Aorta (tissue), 5 donors: ENCODE results near the gene TRAF1. TPM values are rescaled to one million over a fixed set of nuclear protein-coding genes. Genes with fewer than 3 reads are reported as not detected.

Experiments
- ATAC-seq: fragments of 200-7000 bp; cut with Tn5 transposase; one replicate; pipeline ENCODE4 v1.9.1; 2022; ENCODE audit warnings: moderate library complexity; ENCODE audit not compliant: low FRiP score
- DNase-seq, 2 donors: peaks; one replicate each; pipeline ENCODE4 v3.0.0-alpha.2; 2020
- H3K27ac ChIP-seq, 2 donors: one replicate each; pipeline ENCODE4 v1.5.1; 2013; ENCODE audit warnings: low read length in 2 of 2, mild to moderate bottlenecking in 2 of 2, moderate library complexity in 2 of 2, control low read depth in 1 of 2, inconsistent platforms in 1 of 2, low read depth in 1 of 2
- H3K27me3 ChIP-seq, 2 donors: one replicate each; pipeline ENCODE4 v1.6.1; 2013; ENCODE audit warnings: control low read depth in 1 of 2, low read length in 1 of 2, mild to moderate bottlenecking in 1 of 2, moderate library complexity in 1 of 2; ENCODE audit not compliant: insufficient read depth in 2 of 2, control insufficient read depth in 1 of 2
- H3K36me3 ChIP-seq, 2 donors: one replicate each; pipeline ENCODE4 v1.6.1; 2013; ENCODE audit warnings: control low read depth in 1 of 2, low read length in 1 of 2, mild to moderate bottlenecking in 1 of 2; ENCODE audit not compliant: insufficient read depth in 2 of 2, control insufficient read depth in 1 of 2
- H3K4me1 ChIP-seq, 2 donors: one replicate each; pipeline ENCODE4 v1.6.1; 2013; ENCODE audit warnings: low read length in 2 of 2, control low read depth in 1 of 2, mild to moderate bottlenecking in 1 of 2, moderate library complexity in 1 of 2; ENCODE audit not compliant: insufficient read depth in 2 of 2, control insufficient read depth in 1 of 2
- H3K4me3 ChIP-seq, 2 donors: one replicate each; pipeline ENCODE4 v1.5.1; 2013; ENCODE audit warnings: low read length in 2 of 2, control low read depth in 1 of 2, mild to moderate bottlenecking in 1 of 2
- H3K9me3 ChIP-seq: one replicate; pipeline ENCODE4 v1.6.1; 2013; ENCODE audit warnings: mild to moderate bottlenecking, low read length; ENCODE audit not compliant: control insufficient read depth
- WGBS, 2 donors: extraction: QIAGEN DNeasy Blood & Tissue Kit; methylation state at CpG; one replicate each; pipeline ENCODE4 v1.1.7; 2013; 5-methylcytosine and 5-hydroxymethylcytosine counted together
- intact Hi-C, 2 donors: fragments of 100-400 bp; cut with DNase I; formaldehyde crosslinking; loops; one replicate each; pipeline versions ENCODE4 v1.14.2 to v1.15.0; 2022
- polyA plus RNA-seq, 2 donors: library from polyadenylated mRNA; stranded (reverse); fragments of 200-250 nt; gene quantifications; one replicate each; pipeline ENCODE4 v1.2.3, GENCODE V29; 2013
- total RNA-seq, 2 donors: library from RNA; stranded (reverse); fragmentation: NEBNext Ultra II Directional; extraction: Animal tissue kit (Norgen Biotek cat#: 25700); gene quantifications; one replicate each; pipeline ENCODE4 v1.2.1, GENCODE V29; 2021
- donor health status: healthy with polysubstance abuse.
- donor health status: Bipolar disorder and iron deficiency.
- donor health status: DM: no; HTN: no; CAD: no.
- donor health status: DM: no; HTN: no; CAD: no.
- donor health status: DM: yes; HTN: yes; CAD: no.

The TRAF1 gene
- total and polyA plus RNA-seq, 4 donors: 10.5 to 43.3 (median 22.8) TPM

DNA sequence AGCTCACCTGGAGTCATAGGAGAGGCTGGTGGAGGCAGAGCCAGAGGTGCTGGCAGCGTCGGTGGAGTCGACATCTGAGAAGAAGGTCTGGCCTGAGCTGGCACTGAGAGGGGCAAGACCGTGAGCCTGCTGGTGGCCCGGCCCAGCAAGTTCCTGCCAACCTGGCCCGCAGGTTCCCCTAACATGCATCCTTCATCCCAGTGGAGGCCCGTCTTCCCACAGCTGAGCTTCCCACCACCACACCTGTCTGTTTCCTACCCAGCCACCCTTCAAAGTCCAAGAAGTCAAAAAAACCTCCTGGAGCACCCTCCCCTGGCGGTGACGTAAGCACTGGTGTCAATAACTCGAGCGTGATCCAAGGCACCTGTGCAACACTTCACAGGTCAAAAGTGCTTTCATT, 66.5 kb downstream of the TRAF1 start:
- H3K4me3 ChIP-seq: no peak overlapping the region
- H3K27me3 ChIP-seq: no peaks in the 10 kb centered on the region
- no peak for ATAC-seq
- DNase-seq: no peak
- H3K36me3 ChIP-seq: peaks cover 0 to 8% of the 10 kb centered on the region in 2 donors
- no peaks in the 10 kb centered on the region for H3K9me3 ChIP-seq
- WGBS, 2 donors: 90 to 93% methylated on average over 11 of the region's 11 CpGs
- no peaks in the 10 kb centered on the region for H3K4me1 ChIP-seq
- no peak overlapping the region for H3K27ac ChIP-seq
- intact Hi-C loops: no loop called here

DNA sequence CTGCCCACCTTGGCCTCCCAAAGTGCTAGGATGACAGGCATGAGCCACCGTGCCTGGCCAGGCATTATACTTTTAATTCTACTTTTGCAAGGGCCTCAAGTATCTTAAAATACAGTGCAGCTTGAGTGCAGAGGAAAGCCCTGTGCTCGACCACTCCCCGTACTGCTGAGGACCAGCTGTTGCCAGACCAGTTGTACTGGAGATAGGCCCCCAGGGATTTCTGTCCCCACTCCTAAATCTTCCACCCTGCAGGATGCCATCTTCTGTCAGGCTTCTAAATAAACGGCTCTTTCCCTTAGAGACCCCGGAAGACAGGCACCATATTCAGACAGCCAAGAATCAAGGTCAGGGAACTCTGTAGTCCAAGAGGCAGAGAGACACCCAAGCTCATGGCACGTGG, 67.2 kb downstream of the TRAF1 start:
- intact Hi-C loops: no loop called here

DNA sequence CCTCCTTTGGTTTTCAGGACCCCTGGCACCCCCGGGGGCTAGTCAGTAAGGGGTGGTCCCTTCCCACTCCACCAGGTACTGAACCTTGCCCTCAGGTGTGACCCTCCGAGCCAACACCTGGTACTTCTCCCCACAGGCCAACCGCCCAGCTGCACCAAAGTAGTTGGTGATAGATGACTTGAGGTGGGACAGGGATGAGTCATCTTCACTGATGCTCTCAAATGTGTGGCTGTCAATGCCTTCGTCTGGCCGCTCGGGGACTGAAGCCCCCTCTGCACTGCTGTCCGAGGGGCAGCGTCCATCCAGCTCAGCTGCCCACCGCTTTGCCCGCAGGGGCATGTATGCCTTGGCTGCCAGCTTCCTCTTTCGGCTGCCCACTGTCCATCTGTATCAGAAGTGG, 68.7 kb downstream of the TRAF1 start:
- H3K36me3 ChIP-seq: peaks cover 0 to 8% of the 10 kb centered on the region in 2 donors
- 86 to 88% methylated on average over 11 of the region's 11 CpGs for WGBS, 2 donors
- no peak for DNase-seq
- H3K9me3 ChIP-seq: no peaks in the 10 kb centered on the region
- H3K27me3 ChIP-seq: no peaks in the 10 kb centered on the region
- H3K4me3 ChIP-seq: no peak overlapping the region
- ATAC-seq: no peak
- intact Hi-C loops: no loop called here
- no peaks in the 10 kb centered on the region for H3K4me1 ChIP-seq
- H3K27ac ChIP-seq: no peak overlapping the region

More for the DNA sequence above, 67.2 kb downstream of the TRAF1 start:
- H3K36me3 ChIP-seq: peaks cover 0 to 8% of the 10 kb centered on the region in 2 donors
- H3K4me3 ChIP-seq: no peak overlapping the region
- 69 to 76% methylated on average over 6 of the region's 6 CpGs for WGBS, 2 donors
- H3K27me3 ChIP-seq: no peaks in the 10 kb centered on the region
- H3K27ac ChIP-seq: no peak overlapping the region
- DNase-seq: no peak
- no peaks in the 10 kb centered on the region for H3K4me1 ChIP-seq
- no peak for ATAC-seq
- H3K9me3 ChIP-seq: no peaks in the 10 kb centered on the region

DNA sequence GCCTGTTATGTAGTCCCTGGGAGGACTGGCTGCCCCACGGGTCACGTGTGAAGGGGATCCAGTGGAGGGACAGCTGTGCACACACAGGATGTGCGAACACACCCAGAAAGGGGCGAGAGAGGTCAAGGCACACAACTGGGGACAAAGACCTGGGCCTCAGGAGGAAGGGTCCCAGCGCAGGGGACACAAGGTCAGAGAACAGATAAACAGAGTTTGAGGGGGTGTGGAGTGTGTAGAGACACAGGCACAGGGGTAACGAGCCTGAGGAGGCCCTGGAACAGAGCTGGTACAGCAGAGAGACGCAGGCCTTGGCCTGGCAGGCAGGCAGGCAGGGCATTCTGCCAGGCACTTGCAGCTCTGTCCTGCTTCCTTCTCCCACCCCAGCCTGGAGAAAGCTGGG, 69.1 kb downstream of the TRAF1 start:
- ATAC-seq: no peak
- intact Hi-C loops: no loop called here
- no peak for DNase-seq
- Histone ChIP-seq H3K27ac (no peak overlapping the region), H3K36me3 (peaks cover 0 to 8% of the 10 kb centered on the region in 2 donors), H3K4me3 (no peak overlapping the region), H3K27me3 (no peaks in the 10 kb centered on the region), H3K4me1 (no peaks in the 10 kb centered on the region), H3K9me3 (no peaks in the 10 kb centered on the region)
- WGBS, 2 donors: 39 to 51% methylated on average over 7 of the region's 7 CpGs

DNA sequence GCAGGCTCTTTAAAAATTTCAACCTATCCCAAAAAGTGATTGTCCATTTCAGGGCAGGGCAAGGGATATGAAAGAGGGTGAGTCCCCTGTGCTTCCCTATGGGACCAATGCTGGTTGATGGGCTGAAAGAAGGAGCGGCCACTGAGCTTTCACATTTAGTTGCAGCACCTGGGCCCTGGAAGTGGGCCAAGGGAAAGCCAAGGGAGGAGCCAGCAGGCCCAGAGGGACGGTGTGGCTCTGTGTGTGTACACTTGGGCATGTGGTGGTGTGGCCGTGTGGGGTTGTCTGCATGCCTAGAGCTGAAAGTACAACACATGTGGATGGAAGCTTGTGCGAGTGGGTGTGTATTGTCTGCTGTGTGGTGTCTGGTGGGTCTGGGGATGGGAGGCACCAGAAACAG, 69.9 kb downstream of the TRAF1 start:
- no peak overlapping the region for H3K27ac ChIP-seq
- ATAC-seq (no peak), DNase-seq (no peak)
- no peaks in the 10 kb centered on the region for H3K9me3 ChIP-seq
- 41 to 49% methylated on average over 4 of the region's 4 CpGs for WGBS, 2 donors
- peaks cover 0 to 7% of the 10 kb centered on the region in 2 donors for H3K36me3 ChIP-seq
- no peaks in the 10 kb centered on the region for H3K4me1 ChIP-seq
- intact Hi-C loops: no loop called here
- H3K4me3 ChIP-seq: no peak overlapping the region
- no peaks in the 10 kb centered on the region for H3K27me3 ChIP-seq

DNA sequence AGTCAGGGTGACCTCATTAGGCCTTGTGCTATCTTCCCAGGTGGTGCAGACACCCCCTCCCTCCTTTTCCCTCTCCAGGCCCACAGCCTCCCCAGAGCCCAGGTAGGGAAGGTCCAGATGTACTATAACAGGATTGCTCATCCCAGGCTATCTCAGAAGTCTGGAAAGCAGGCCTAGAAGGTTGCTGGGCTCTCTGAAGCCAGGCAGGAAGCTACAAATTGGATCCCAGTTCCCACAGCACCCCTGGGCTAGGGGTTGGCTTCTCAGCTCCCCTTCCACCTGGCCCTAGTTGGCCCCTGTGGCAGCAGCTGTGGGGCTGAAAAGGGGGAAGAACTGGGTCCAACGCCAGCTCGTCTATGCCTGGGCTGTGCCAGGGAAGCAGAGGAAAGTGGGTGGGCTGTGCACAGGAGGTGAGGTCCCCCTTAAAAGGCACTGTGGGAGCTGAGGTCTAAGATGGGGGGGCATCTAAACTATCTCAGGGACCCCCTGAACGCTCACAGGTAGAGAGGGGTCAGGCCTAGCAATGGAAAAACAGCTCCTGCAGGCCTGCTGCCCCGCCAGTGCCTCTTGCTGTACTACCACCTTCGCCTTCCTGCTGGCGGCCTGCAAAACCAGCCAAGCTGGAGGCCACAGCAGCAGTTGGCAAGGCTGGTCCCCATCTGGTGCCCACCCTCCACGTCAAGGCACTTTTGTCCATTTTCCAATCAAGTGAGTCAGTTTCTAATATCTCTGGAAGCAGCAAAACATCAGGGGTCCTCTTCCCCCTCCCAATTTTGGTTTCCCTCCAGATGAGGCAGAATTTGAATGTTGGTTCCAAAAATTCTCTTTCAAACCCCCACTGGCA, 70.5 kb downstream of the TRAF1 start:
- WGBS, 2 donors: 64 to 65% methylated on average over 7 of the region's 7 CpGs
- no peaks in the 10 kb centered on the region for H3K4me1 ChIP-seq
- peaks cover 0 to 7% of the 10 kb centered on the region in 2 donors for H3K36me3 ChIP-seq
- H3K27me3 ChIP-seq: no peaks in the 10 kb centered on the region
- DNase-seq (no peak), ATAC-seq (no peak)
- H3K9me3 ChIP-seq: no peaks in the 10 kb centered on the region
- no peak overlapping the region for H3K4me3 ChIP-seq
- intact Hi-C loops: no loop called here
- no peak overlapping the region for H3K27ac ChIP-seq

DNA sequence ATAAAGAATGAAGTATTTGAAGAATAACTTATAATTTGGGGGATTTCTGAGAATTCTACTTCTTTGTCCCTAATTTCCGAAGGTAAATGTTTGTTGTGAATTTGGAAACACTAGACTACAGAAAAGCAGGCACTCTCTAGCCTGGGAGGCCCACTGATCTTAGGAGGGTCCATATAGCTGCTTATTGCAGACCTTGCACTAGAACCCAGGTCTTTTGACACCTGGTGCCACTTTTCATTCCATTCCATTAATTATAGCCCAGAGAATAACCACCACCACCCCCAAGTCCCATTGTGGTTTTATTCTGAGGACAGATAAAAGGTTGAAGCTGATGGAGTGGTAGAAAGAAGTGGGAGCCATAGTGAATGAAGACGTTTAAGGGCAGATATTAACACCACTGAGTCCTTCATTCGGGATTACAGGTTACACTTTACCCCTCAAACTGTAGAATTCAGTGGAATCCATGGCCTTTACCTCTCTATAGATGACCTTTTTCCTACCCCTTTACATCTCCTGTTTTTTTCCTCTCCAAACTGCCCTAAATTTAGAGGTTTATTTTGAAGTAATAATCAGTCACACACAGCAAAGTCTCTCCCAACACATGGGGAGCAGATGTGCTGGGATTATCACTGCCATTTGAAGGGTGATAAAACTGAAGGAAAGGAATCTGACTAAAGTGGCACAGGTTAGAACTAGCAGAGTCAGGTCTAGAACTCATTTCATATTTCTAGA, 71.8 kb downstream of the TRAF1 start:
- Histone ChIP-seq H3K36me3 (peaks cover 0 to 4% of the 10 kb centered on the region in 2 donors), H3K4me3 (no peak overlapping the region), H3K9me3 (no peaks in the 10 kb centered on the region), H3K4me1 (no peaks in the 10 kb centered on the region), H3K27me3 (no peaks in the 10 kb centered on the region), H3K27ac (no peak overlapping the region)
- DNase-seq (no peak), ATAC-seq (no peak)
- intact Hi-C loops: no loop called here
- WGBS, 2 donors: 65 to 75% methylated on average over 3 of the region's 3 CpGs

DNA sequence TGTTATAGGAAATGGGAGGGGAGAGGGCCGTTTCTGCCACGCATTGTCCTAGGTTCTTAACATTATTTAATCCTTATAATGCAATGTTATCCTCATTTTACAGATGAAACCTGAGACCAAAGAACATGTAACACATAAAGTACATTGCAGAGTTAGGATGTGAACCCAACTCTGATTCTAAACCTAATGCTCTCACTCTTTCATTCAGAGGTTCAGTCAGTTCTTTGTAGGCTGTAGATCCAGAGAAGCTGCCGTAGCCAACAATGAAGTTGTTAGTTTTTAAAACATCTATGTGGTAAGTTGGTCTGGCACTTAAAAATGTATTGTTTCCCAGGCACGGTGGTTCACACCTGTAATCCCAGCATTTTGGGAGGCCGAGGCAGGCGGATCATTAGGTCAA, 73.4 kb downstream of the TRAF1 start:
- Histone ChIP-seq H3K4me1 (no peaks in the 10 kb centered on the region), H3K36me3 (peaks cover 0 to 3% of the 10 kb centered on the region in 2 donors), H3K4me3 (no peak overlapping the region), H3K27ac (no peak overlapping the region), H3K9me3 (no peaks in the 10 kb centered on the region), H3K27me3 (no peaks in the 10 kb centered on the region)
- ATAC-seq: no peak
- WGBS, 2 donors: 87 to 91% methylated on average over 6 of the region's 6 CpGs
- intact Hi-C loops: no loop called here
- DNase-seq: no peak
